GM12801 (cell line): ENCODE results near the gene EYA2.

Experiments used
- CTCF ChIP-seq: IDR thresholded peaks from one replicate; pipeline ENCODE4 v1.5.1; 2011; ENCODE audit warnings: control low read depth; ENCODE audit not compliant: insufficient read length; ENCODE audit errors: extremely low read depth

Gene EYA2

GRCh38 chr20:47124181-47124717, 229.6 kb downstream of the EYA2 start:
- no peak for TF ChIP-seq CTCF

- no peak for TF ChIP-seq CTCF
Measured at GRCh38 chr20:47125508-47125757, 230.8 kb downstream of the EYA2 start.

- TF ChIP-seq CTCF: no peak
Measured at GRCh38 chr20:47125758-47126591, 231.3 kb downstream of the EYA2 start.

GRCh38 chr20:47126709-47127108, 232.1 kb downstream of the EYA2 start:
- TF ChIP-seq CTCF: no peak

- TF ChIP-seq CTCF: no peak
Measured at GRCh38 chr20:47127546-47127945, 232.9 kb downstream of the EYA2 start.

GRCh38 chr20:47127999-47128398, 233.4 kb downstream of the EYA2 start:
- TF ChIP-seq CTCF: no peak

- no peak for TF ChIP-seq CTCF
Measured at GRCh38 chr20:47129306-47129705, 234.7 kb downstream of the EYA2 start.
